ENCODE data around the gene RRAGA. TPM values are rescaled to one million over a fixed set of nuclear protein-coding genes. Genes with fewer than 3 reads are reported as not detected.
"Not testable (repeated sequence)": the region's sequence is repeated elsewhere in the genome, so short reads cannot be mapped to it uniquely, and the experiment has no call there.

RRAGA gene
- total RNA-seq (2014; rRNA removed; shearing (Covaris generic)): 29.4 and 59.0 TPM in 2 replicates

- peak; percentile 96 for DNase-seq (ENCODE audit: low spot score)
These were observed at the start of gene RRAGA for GRCh38 chr9:19048966-19049916. Gene RRAGA (plus strand): TSS chr9:19049427. CDS start chr9:19049660, 233 bp downstream.

GRCh38 chr9:19000133-19000532, 49.1 kb upstream of the RRAGA start:
- no peak for DNase-seq (ENCODE audit: low spot score)

- DNase-seq (ENCODE audit: low spot score): no peak
These were observed 39.7 kb upstream of the RRAGA start for GRCh38 chr9:19009391-19009965.

- DNase-seq (ENCODE audit: low spot score): no peak
These were observed 31.0 kb upstream of the RRAGA start for GRCh38 chr9:19018201-19018600.

- DNase-seq (ENCODE audit: low spot score): no peak
These were observed 28.3 kb upstream of the RRAGA start for GRCh38 chr9:19020886-19021455.

GRCh38 chr9:19021649-19022048, 27.6 kb upstream of the RRAGA start:
- DNase-seq (ENCODE audit: low spot score): not testable (repeated sequence)

GRCh38 chr9:19022206-19022605, 27.0 kb upstream of the RRAGA start:
- no peak for DNase-seq (ENCODE audit: low spot score)

- no peak for DNase-seq (ENCODE audit: low spot score)
These were observed 26.1 kb upstream of the RRAGA start for GRCh38 chr9:19023078-19023477.

- DNase-seq (ENCODE audit: low spot score): no peak
These were observed 22.9 kb upstream of the RRAGA start for GRCh38 chr9:19026375-19026774.

GRCh38 chr9:19027825-19028224, 21.4 kb upstream of the RRAGA start:
- no peak for DNase-seq (ENCODE audit: low spot score)

GRCh38 chr9:19028835-19029451, 20.3 kb upstream of the RRAGA start:
- peak; percentile 62 for DNase-seq (ENCODE audit: low spot score)

- no peak for DNase-seq (ENCODE audit: low spot score)
These were observed 18.3 kb upstream of the RRAGA start for GRCh38 chr9:19030899-19031298.

GRCh38 chr9:19032406-19032805, 16.8 kb upstream of the RRAGA start:
- DNase-seq (ENCODE audit: low spot score): no peak

GRCh38 chr9:19033015-19033414, 16.2 kb upstream of the RRAGA start, which contains the start of gene SAXO1:
Gene SAXO1 (minus strand): TSS chr9:19033209. CDS start chr9:19032908, 301 bp downstream.
- no peak for DNase-seq (ENCODE audit: low spot score)

GRCh38 chr9:19036611-19037010, 12.6 kb upstream of the RRAGA start:
- DNase-seq (ENCODE audit: low spot score): no peak

GRCh38 chr9:19049917-19050636, 850 bp downstream of the RRAGA start:
- DNase-seq (ENCODE audit: low spot score): no peak

- no peak for DNase-seq (ENCODE audit: low spot score)
These were observed 1.7 kb downstream of the RRAGA start for GRCh38 chr9:19050637-19051591.

GRCh38 chr9:19057033-19057432, 7.8 kb downstream of the RRAGA start:
- DNase-seq (ENCODE audit: low spot score): no peak

GRCh38 chr9:19074229-19074628, 25.0 kb downstream of the RRAGA start:
- no peak for DNase-seq (ENCODE audit: low spot score)

GRCh38 chr9:19074836-19075235, 25.6 kb downstream of the RRAGA start:
- no peak for DNase-seq (ENCODE audit: low spot score)
